Stimulated activated effector memory CD8-positive, alpha-beta T cell treated with anti-CD3 and anti-CD28 coated beads, Interleukin-12 subunit alpha, Interleukin-12 subunit beta, amount 100 ng/mL, for 72 hours (primary cell): Measurements from ENCODE around the gene DST.

Source experiments
- ATAC-seq: fragments of 150-1000 bp; cut with Tn5 transposase; 2 replicates; pipeline ENCODE4 v1.10.0; 2021
- DNase-seq, 2 donors: peaks; one replicate each; pipeline ENCODE4 v3.0.0; 2021 to 2022; ENCODE audit warnings: low spot score in 2 of 2
- H3K27ac Mint-ChIP-seq: one replicate; pipeline ENCODE4 v1.8.0; 2022; ENCODE audit warnings: mild to moderate bottlenecking, mixed read lengths
- H3K36me3 Mint-ChIP-seq: one replicate; pipeline ENCODE4 v1.8.0; 2022; ENCODE audit warnings: mild to moderate bottlenecking, mixed read lengths
- H3K4me1 Mint-ChIP-seq: one replicate; pipeline ENCODE4 v1.8.0; 2022; ENCODE audit warnings: mixed read lengths
- H3K4me3 Mint-ChIP-seq: one replicate; pipeline ENCODE4 v1.8.0; 2022; ENCODE audit warnings: mild to moderate bottlenecking, mixed read lengths
- H3K9me3 Mint-ChIP-seq: one replicate; pipeline ENCODE4 v1.8.0; 2022; ENCODE audit warnings: mixed read lengths

Gene DST

GRCh38 chr6:56529594-56530191, 113.0 kb downstream of the DST start:
- Mint-ChIP-seq H3K9me3 (no peaks in the 10 kb centered on the region), H3K4me3 (no peak overlapping the region), H3K27ac (no peak overlapping the region), H3K36me3 (no peaks in the 10 kb centered on the region), H3K4me1 (no peaks in the 10 kb centered on the region)
- ATAC-seq (no peak), DNase-seq (no peak)

GRCh38 chr6:56528412-56528841, 114.3 kb downstream of the DST start:
- DNase-seq (no peak), ATAC-seq (no peak)
- Mint-ChIP-seq H3K9me3 (no peaks in the 10 kb centered on the region), H3K27ac (no peak overlapping the region), H3K4me3 (no peak overlapping the region), H3K4me1 (no peaks in the 10 kb centered on the region), H3K36me3 (no peaks in the 10 kb centered on the region)

- Mint-ChIP-seq H3K36me3 (no peaks in the 10 kb centered on the region), H3K4me1 (no peaks in the 10 kb centered on the region), H3K9me3 (no peaks in the 10 kb centered on the region), H3K4me3 (no peak overlapping the region), H3K27ac (no peak overlapping the region)
- ATAC-seq: no peak
- DNase-seq: no peak
Observed at GRCh38 chr6:56527934-56528333, 114.8 kb downstream of the DST start.

GRCh38 chr6:56526860-56527544, 115.7 kb downstream of the DST start:
- Mint-ChIP-seq H3K27ac (no peak overlapping the region), H3K4me1 (no peaks in the 10 kb centered on the region), H3K4me3 (no peak overlapping the region), H3K36me3 (no peaks in the 10 kb centered on the region), H3K9me3 (no peaks in the 10 kb centered on the region)
- no peak for DNase-seq
- ATAC-seq: no peak

- Mint-ChIP-seq H3K4me3 (no peak overlapping the region), H3K27ac (no peak overlapping the region), H3K36me3 (no peaks in the 10 kb centered on the region), H3K4me1 (no peaks in the 10 kb centered on the region), H3K9me3 (no peaks in the 10 kb centered on the region)
- DNase-seq (no peak), ATAC-seq (no peak)
Observed at GRCh38 chr6:56525974-56526789, 116.5 kb downstream of the DST start.

- Mint-ChIP-seq H3K27ac (no peak overlapping the region), H3K4me1 (no peaks in the 10 kb centered on the region), H3K9me3 (no peaks in the 10 kb centered on the region), H3K36me3 (no peaks in the 10 kb centered on the region), H3K4me3 (no peak overlapping the region)
- ATAC-seq (no peak), DNase-seq (no peak)
Observed at GRCh38 chr6:56524891-56525703, 117.6 kb downstream of the DST start.

- DNase-seq (no peak), ATAC-seq (no peak)
- Mint-ChIP-seq H3K4me1 (no peaks in the 10 kb centered on the region), H3K9me3 (peaks cover 3% of the 10 kb centered on the region), H3K27ac (no peak overlapping the region), H3K4me3 (no peak overlapping the region), H3K36me3 (no peaks in the 10 kb centered on the region)
Observed at GRCh38 chr6:56522495-56523270, 120.0 kb downstream of the DST start.

- no peak overlapping the region for H3K4me3 Mint-ChIP-seq
- ATAC-seq: no peak
- H3K9me3 Mint-ChIP-seq: peaks cover 3% of the 10 kb centered on the region
- no peak overlapping the region for H3K27ac Mint-ChIP-seq
- no peaks in the 10 kb centered on the region for H3K36me3 Mint-ChIP-seq
- no peak for DNase-seq
- H3K4me1 Mint-ChIP-seq: no peaks in the 10 kb centered on the region
Observed at GRCh38 chr6:56521976-56522375, 120.7 kb downstream of the DST start.

- H3K4me3 Mint-ChIP-seq: no peak overlapping the region
- no peak overlapping the region for H3K27ac Mint-ChIP-seq
- H3K9me3 Mint-ChIP-seq: peaks cover 3% of the 10 kb centered on the region
- DNase-seq (no peak), ATAC-seq (no peak)
- H3K36me3 Mint-ChIP-seq: no peaks in the 10 kb centered on the region
- H3K4me1 Mint-ChIP-seq: no peaks in the 10 kb centered on the region
Observed at GRCh38 chr6:56521454-56521853, 121.2 kb downstream of the DST start.

- ATAC-seq (no peak), DNase-seq (no peak)
- H3K4me3 Mint-ChIP-seq: no peak overlapping the region
- no peaks in the 10 kb centered on the region for H3K36me3 Mint-ChIP-seq
- H3K4me1 Mint-ChIP-seq: no peaks in the 10 kb centered on the region
- peaks cover 3% of the 10 kb centered on the region for H3K9me3 Mint-ChIP-seq
- no peak overlapping the region for H3K27ac Mint-ChIP-seq
Observed at GRCh38 chr6:56520218-56520617, 122.5 kb downstream of the DST start.

GRCh38 chr6:56518995-56519767, 123.5 kb downstream of the DST start:
- H3K4me3 Mint-ChIP-seq: no peak overlapping the region
- no peaks in the 10 kb centered on the region for H3K36me3 Mint-ChIP-seq
- no peaks in the 10 kb centered on the region for H3K4me1 Mint-ChIP-seq
- no peak for DNase-seq
- no peak overlapping the region for H3K27ac Mint-ChIP-seq
- no peak for ATAC-seq
- H3K9me3 Mint-ChIP-seq: peaks cover 3% of the 10 kb centered on the region

GRCh38 chr6:56517155-56517745, 125.4 kb downstream of the DST start:
- no peak overlapping the region for H3K4me3 Mint-ChIP-seq
- no peak overlapping the region for H3K27ac Mint-ChIP-seq
- DNase-seq (no peak), ATAC-seq (no peak)
- H3K9me3 Mint-ChIP-seq: peaks cover 3% of the 10 kb centered on the region
- no peaks in the 10 kb centered on the region for H3K4me1 Mint-ChIP-seq
- no peaks in the 10 kb centered on the region for H3K36me3 Mint-ChIP-seq

- DNase-seq (no peak), ATAC-seq (no peak)
- no peak overlapping the region for H3K27ac Mint-ChIP-seq
- H3K4me1 Mint-ChIP-seq: no peaks in the 10 kb centered on the region
- no peaks in the 10 kb centered on the region for H3K36me3 Mint-ChIP-seq
- peaks cover 3% of the 10 kb centered on the region for H3K9me3 Mint-ChIP-seq
- no peak overlapping the region for H3K4me3 Mint-ChIP-seq
Observed at GRCh38 chr6:56516003-56516402, 126.7 kb downstream of the DST start.
